ENCODE measurements around the gene WHRN. TPM values are rescaled to one million over a fixed set of nuclear protein-coding genes. Genes with fewer than 3 reads are reported as not detected.

Gene WHRN
- total RNA-seq, 1 donor from 2014 or later, result 9.1 TPM

GRCh38 chr9:114503009-114503408 lies 2.3 kb downstream of the WHRN start:
- Histone ChIP-seq H3K4me1 (peaks cover 28% of the 10 kb centered on the region), H3K36me3 (no peaks in the 10 kb centered on the region), H3K4me3 (no peak overlapping the region), H3K27me3 (no peaks in the 10 kb centered on the region), H3K27ac (peak overlapping the region; percentile 60), H3K9me3 (no peaks in the 10 kb centered on the region)
- no peak for DNase-seq (ENCODE audit: extremely low spot score in 2 of 2)
- intact Hi-C loops (cut with DNase I), result no loop called here
- TF ChIP-seq POLR2A (IDR thresholded peaks at IDR 0.05) (no peak), CTCF (IDR thresholded peaks at IDR 0.05) (no peak), POLR2AphosphoS5 (IDR thresholded peaks at IDR 0.05; ENCODE audit: insufficient read depth in 1 of 2, low read depth in 1 of 2) (no peak)

- Histone ChIP-seq H3K4me3 (peak overlapping the region in 1 of 2 donors; percentile 0), H3K36me3 (no peaks in the 10 kb centered on the region), H3K27me3 (no peaks in the 10 kb centered on the region), H3K4me1 (peaks cover 28% of the 10 kb centered on the region), H3K27ac (peak overlapping the region; percentile 60), H3K9me3 (no peaks in the 10 kb centered on the region)
- DNase-seq (ENCODE audit: extremely low spot score in 2 of 2), result no peak
- intact Hi-C loops (cut with DNase I), result no loop called here
- TF ChIP-seq POLR2AphosphoS5 (IDR thresholded peaks at IDR 0.05; ENCODE audit: insufficient read depth in 1 of 2, low read depth in 1 of 2) (no peak), CTCF (IDR thresholded peaks at IDR 0.05) (no peak), POLR2A (IDR thresholded peaks at IDR 0.05) (no peak)
Observed at GRCh38 chr9:114501796-114502682, 3.2 kb downstream of the WHRN start.

GRCh38 chr9:114500697-114501292 lies 4.5 kb downstream of the WHRN start:
- TF ChIP-seq POLR2A (IDR thresholded peaks at IDR 0.05), result no peak
- TF ChIP-seq POLR2AphosphoS5 (IDR thresholded peaks at IDR 0.05; ENCODE audit: insufficient read depth in 1 of 2, low read depth in 1 of 2), result no peak
- no peak for TF ChIP-seq CTCF (IDR thresholded peaks at IDR 0.05)
- Histone ChIP-seq H3K27ac (no peak overlapping the region), H3K9me3 (no peaks in the 10 kb centered on the region), H3K27me3 (no peaks in the 10 kb centered on the region), H3K4me3 (no peak overlapping the region), H3K4me1 (peaks cover 28% of the 10 kb centered on the region), H3K36me3 (no peaks in the 10 kb centered on the region)
- intact Hi-C loops (cut with DNase I), result no loop called here
- no peak for DNase-seq (ENCODE audit: extremely low spot score in 2 of 2)

- intact Hi-C loops (cut with DNase I), result no loop called here
- TF ChIP-seq CTCF (IDR thresholded peaks at IDR 0.05), result no peak
- no peak for TF ChIP-seq POLR2AphosphoS5 (IDR thresholded peaks at IDR 0.05; ENCODE audit: insufficient read depth in 1 of 2, low read depth in 1 of 2)
- no peak for TF ChIP-seq POLR2A (IDR thresholded peaks at IDR 0.05)
- Histone ChIP-seq H3K4me3 (no peak overlapping the region), H3K36me3 (no peaks in the 10 kb centered on the region), H3K9me3 (no peaks in the 10 kb centered on the region), H3K27ac (no peak overlapping the region), H3K27me3 (no peaks in the 10 kb centered on the region), H3K4me1 (peaks cover 28% of the 10 kb centered on the region)
- no peak for DNase-seq (ENCODE audit: extremely low spot score in 2 of 2)
Observed at GRCh38 chr9:114499941-114500696, 5.2 kb downstream of the WHRN start.
